OCI-LY1 (cell line): Measurements from ENCODE around the gene TEX14.

Source experiments
- EZH2 ChIP-seq: fragments of 200-600 bp; sonication (generic), shearing (Covaris generic); IDR thresholded peaks from 2 replicates; pipeline ENCODE4 v1.8.0; 2017; ENCODE audit warnings: borderline replicate concordance, mixed run types, mild to moderate bottlenecking, antibody characterized with exemption, low read length, moderate library complexity, mixed read lengths
- TF ChIP-seq, protein P1 (sequence below): fragments of 200-600 bp; sonication (generic), shearing (Covaris generic); IDR thresholded peaks from 2 replicates; pipeline ENCODE4 v1.5.1; 2017; ENCODE audit warnings: mild to moderate bottlenecking, antibody characterized with exemption, low read length, moderate library complexity, mixed read lengths

DNA sequence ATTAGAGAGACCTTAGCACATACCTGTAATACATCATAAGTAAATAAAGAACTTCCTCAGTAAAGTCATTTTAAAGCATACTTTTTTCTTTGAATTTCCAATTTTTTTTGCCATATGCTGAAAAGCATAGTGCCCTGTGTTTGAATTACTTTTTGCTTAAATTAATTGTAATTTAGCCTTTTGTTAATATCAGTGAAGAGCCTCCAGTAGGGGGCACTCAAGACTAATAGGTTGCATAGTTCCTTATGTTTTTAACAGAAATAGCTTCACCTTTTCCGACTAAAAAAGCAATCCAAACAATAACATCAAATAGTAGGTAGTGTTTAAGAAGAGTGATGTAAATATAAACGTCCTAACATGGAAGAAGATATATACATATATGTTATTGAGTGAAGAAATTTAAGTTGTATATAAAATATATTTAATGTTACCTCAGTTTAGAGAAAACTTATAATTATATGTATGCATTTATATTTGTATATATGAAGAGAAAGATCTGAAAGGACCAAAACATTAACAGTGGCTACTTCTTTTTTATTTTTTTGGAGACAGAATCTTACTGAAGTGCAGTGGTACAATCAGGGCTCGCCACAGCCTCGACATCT lies 19.2 kb upstream of the TEX14 start:
- TF ChIP-seq, protein P1, sequence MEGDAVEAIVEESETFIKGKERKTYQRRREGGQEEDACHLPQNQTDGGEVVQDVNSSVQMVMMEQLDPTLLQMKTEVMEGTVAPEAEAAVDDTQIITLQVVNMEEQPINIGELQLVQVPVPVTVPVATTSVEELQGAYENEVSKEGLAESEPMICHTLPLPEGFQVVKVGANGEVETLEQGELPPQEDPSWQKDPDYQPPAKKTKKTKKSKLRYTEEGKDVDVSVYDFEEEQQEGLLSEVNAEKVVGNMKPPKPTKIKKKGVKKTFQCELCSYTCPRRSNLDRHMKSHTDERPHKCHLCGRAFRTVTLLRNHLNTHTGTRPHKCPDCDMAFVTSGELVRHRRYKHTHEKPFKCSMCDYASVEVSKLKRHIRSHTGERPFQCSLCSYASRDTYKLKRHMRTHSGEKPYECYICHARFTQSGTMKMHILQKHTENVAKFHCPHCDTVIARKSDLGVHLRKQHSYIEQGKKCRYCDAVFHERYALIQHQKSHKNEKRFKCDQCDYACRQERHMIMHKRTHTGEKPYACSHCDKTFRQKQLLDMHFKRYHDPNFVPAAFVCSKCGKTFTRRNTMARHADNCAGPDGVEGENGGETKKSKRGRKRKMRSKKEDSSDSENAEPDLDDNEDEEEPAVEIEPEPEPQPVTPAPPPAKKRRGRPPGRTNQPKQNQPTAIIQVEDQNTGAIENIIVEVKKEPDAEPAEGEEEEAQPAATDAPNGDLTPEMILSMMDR: peak; percentile 79
- TF ChIP-seq EZH2: no peak
